BJ (cell line): Measurements from ENCODE around the gene SLX4IP. TPM values are rescaled to one million over a fixed set of nuclear protein-coding genes. Genes with fewer than 3 reads are reported as not detected.

ENCODE experiments used
- CTCF ChIA-PET: fragments of 350-600 bp; formaldehyde crosslinking; extraction: SDS; loops from one replicate; lab custom pipeline; 2021; ENCODE audit warnings: antibody characterized with exemption, inconsistent platforms; lab: Yijun Ruan, JAX
- POLR2A ChIA-PET: fragments of 300-600 bp; sonication (Branson Sonifier 250); formaldehyde crosslinking; extraction: SDS; loops from one replicate; lab custom pipeline; 2021; ENCODE audit warnings: antibody characterized with exemption; lab: Charles Lee
- DNase-seq: peaks from one replicate; pipeline ENCODE4 v3.0.0-alpha.2; 2011; ENCODE audit warnings: low read depth
- H3K27me3 ChIP-seq: 2 replicates; pipeline ENCODE4 v1.6.0; 2011; ENCODE audit warnings: low read length; ENCODE audit not compliant: control insufficient read depth, insufficient read depth
- H3K36me3 ChIP-seq: 2 replicates; pipeline ENCODE4 v1.5.1; 2011; ENCODE audit warnings: low read length; ENCODE audit not compliant: control insufficient read depth, insufficient read depth
- H3K4me3 ChIP-seq: 2 replicates; pipeline ENCODE4 v1.5.1; 2011; ENCODE audit warnings: low read depth, mild to moderate bottlenecking, control low read depth, low read length
- polyA plus RNA-seq: library from polyadenylated mRNA; depleted of rRNA; stranded (reverse); fragments of >200 nt; gene quantifications from 2 replicates; pipeline ENCODE4 v1.2.3, GENCODE V29; 2011
- TF ChIP-seq, protein P1 (sequence below): IDR thresholded peaks from 2 replicates; pipeline ENCODE4 v1.5.1; 2011; ENCODE audit warnings: low read depth, mild to moderate bottlenecking, control low read depth, inconsistent platforms, low read length, moderate library complexity; ENCODE audit not compliant: insufficient read depth

Gene SLX4IP
- polyA plus RNA-seq, 1 experiment, result 1.6 TPM

DNA sequence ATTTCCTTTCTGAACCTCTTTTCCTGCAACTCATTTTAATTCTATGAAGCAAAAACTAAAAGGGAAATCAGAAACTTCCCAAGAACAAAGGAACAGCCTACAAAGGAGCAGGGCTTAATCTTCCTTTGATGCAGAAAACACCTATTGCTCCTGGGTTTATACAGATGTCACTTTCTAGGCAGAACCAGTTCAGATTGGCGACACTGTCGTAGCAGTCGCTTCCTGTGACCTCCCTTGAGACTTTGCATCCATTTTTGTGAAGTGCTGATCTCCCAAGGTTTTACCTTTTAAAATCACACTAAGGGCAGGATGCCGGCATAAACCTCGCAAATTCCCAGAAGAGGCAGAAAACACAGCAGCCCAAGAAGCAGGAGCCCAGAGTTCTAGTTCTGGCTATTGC, 198.6 kb downstream of the SLX4IP start:
- CTCF ChIA-PET, result no interaction called here
- no peak overlapping the region for H3K4me3 ChIP-seq
- DNase-seq, result no peak
- H3K36me3 ChIP-seq, result 0 out of 2 replicates have a peak, but pooled peaks cover 3% of the 10 kb centered on the region
- no peaks in the 10 kb centered on the region for H3K27me3 ChIP-seq
- POLR2A ChIA-PET, result no interaction called here
- TF ChIP-seq, protein P1, sequence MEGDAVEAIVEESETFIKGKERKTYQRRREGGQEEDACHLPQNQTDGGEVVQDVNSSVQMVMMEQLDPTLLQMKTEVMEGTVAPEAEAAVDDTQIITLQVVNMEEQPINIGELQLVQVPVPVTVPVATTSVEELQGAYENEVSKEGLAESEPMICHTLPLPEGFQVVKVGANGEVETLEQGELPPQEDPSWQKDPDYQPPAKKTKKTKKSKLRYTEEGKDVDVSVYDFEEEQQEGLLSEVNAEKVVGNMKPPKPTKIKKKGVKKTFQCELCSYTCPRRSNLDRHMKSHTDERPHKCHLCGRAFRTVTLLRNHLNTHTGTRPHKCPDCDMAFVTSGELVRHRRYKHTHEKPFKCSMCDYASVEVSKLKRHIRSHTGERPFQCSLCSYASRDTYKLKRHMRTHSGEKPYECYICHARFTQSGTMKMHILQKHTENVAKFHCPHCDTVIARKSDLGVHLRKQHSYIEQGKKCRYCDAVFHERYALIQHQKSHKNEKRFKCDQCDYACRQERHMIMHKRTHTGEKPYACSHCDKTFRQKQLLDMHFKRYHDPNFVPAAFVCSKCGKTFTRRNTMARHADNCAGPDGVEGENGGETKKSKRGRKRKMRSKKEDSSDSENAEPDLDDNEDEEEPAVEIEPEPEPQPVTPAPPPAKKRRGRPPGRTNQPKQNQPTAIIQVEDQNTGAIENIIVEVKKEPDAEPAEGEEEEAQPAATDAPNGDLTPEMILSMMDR, result no peak

DNA sequence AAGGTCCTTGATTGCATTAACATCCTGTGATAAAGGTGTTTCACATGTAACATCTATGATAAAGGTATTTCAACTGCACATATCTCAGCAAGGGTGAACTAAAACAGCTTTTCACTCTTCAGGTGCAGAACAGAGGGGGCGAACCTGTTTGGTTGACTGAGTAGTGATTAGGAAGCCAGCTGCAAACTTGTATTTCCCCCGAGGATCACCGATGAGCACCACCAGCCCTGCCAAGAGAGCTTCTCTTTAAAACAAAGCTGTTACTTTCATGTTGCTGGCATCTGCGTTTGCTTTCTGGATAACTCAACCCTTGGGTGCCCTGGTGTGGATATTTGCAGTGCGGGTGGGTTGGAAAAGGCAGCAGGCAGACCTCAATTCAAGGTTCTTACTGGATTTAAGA, 199.1 kb downstream of the SLX4IP start:
- DNase-seq, result no peak
- CTCF ChIA-PET, result no interaction called here
- TF ChIP-seq, protein P1, result no peak
- POLR2A ChIA-PET, result no interaction called here
- no peaks in the 10 kb centered on the region for H3K27me3 ChIP-seq
- no peak overlapping the region for H3K4me3 ChIP-seq
- H3K36me3 ChIP-seq, result peaks cover 4% of the 10 kb centered on the region

DNA sequence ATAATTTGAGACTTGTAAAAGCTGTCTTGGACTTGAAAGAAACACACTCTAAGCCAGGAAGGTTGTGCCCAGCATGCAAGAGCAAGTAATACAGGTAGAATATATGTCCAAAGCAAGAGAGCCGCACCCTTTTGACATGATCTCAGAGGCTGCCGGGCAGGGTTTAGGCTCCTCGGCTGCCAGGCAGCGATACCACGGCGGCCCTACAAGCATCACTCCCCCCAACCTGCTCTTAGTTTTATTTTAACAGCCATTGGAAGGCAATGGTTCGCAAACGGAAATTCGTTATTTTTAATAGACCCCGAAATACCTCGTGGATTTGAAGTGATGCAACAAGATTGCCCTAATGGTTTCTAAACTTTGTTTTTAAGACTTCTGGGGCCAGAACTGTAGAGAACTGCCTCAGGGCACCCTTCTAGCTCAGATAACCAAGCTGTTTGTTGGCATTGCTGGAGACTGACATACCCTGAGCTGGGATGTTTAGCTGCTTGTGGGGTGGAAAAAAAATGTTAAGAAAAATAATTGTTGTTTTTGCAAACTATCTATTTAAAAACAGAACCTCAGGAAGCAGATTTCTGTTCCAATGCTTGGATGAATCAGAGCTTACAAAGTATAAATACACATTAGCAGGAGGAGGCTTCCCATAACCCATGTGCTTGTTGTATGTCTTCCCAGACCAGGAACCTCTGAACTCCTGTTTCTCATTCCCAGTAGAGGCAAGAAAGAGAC, 199.7 kb downstream of the SLX4IP start:
- Histone ChIP-seq H3K4me3 (no peak overlapping the region), H3K36me3 (peaks cover 10% of the 10 kb centered on the region), H3K27me3 (no peaks in the 10 kb centered on the region)
- peak; percentile 82 for DNase-seq
- ChIA-PET CTCF (no interaction called here), POLR2A (interaction anchor here (0.6 kb wide), 1 partner anchor 777 kb away, joined by 6 read pairs; no protein-coding TSS in a partner anchor)
- TF ChIP-seq, protein P1, result no peak

DNA sequence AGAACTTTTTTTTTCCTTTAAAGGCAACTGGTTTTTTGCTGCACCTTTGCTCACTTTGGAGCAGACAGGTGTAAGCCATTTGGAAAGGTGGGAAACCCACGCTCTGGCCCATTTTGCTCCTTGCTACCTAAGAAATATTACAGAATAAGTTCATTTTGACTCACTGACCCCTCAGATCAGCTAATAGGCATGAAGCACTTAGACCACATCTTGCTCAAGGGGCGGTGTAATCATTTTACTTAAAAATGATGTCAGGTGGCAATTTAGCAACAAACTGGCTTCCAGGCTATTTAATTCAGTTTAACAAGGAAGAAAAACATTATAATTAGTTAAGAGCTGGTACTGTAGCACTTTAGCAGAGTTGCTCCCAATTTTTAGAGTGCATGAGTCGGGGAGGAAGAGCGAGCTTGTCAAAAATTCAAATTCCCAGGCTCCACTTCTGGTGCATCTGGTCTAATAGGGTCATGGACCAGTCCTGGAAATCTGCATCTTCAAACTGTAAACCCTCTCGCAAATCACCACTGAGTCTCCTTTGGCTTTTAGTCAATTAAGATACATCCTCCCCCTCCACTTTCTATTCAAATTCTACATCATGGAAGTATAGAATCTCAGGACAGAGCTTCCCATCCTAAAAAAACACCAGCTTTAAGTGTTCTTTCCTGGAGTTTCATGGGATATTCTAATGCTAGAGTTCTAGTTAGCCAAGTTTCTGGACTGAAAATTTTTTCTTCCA, 200.5 kb downstream of the SLX4IP start:
- H3K4me3 ChIP-seq, result no peak overlapping the region
- TF ChIP-seq, protein P1, result no peak
- ChIA-PET CTCF (interaction anchor here (1.3 to 2.0 kb wide), 2 partner anchors 8 to 81 kb away, joined by 3 to 7 read pairs; no protein-coding TSS in a partner anchor), POLR2A (interaction anchor here (0.6 kb wide), 1 partner anchor 777 kb away, joined by 6 read pairs; no protein-coding TSS in a partner anchor)
- H3K27me3 ChIP-seq, result no peaks in the 10 kb centered on the region
- no peak for DNase-seq
- peaks cover 13% of the 10 kb centered on the region for H3K36me3 ChIP-seq

DNA sequence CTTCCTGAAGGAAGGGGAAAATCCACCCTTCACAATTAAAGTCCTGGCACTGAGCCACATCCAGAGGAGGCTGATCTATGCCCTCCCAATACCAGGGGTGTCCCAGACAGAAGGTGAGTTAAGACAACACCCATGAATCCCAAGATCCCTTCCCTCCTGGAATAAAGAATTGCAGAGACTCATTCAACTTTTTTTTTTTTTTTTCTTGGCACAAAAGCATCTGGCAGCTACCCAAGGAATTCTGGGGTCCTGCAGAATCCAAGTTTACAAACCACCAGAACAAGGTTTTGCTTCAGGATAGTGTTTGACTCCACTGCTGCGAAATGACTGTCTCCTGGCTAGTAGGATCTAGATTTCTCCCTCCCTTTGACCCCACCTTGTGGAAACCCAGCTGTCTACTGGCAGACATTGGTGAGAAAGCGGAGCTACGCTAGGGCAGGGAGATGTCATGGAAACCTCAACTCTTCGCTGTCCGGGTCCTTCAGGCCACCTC, 201.3 kb downstream of the SLX4IP start:
- ChIA-PET CTCF (interaction anchor here (1.3 to 2.0 kb wide), 3 partner anchors 8 to 82 kb away, joined by 3 to 7 read pairs (median 4); no protein-coding TSS in a partner anchor), POLR2A (no interaction called here)
- H3K36me3 ChIP-seq, result peaks cover 15% of the 10 kb centered on the region
- no peaks in the 10 kb centered on the region for H3K27me3 ChIP-seq
- H3K4me3 ChIP-seq, result no peak overlapping the region
- DNase-seq, result no peak
- TF ChIP-seq, protein P1, result no peak
